ENCODE results near the gene SLCO2A1.
A peak's percentile ranks its signal among the peaks of the same experiment; 100 is the strongest.
"Not testable (repeated sequence)": the region's sequence is repeated elsewhere in the genome, so short reads cannot be mapped to it uniquely, and the experiment has no call there.

SLCO2A1 gene

DNA sequence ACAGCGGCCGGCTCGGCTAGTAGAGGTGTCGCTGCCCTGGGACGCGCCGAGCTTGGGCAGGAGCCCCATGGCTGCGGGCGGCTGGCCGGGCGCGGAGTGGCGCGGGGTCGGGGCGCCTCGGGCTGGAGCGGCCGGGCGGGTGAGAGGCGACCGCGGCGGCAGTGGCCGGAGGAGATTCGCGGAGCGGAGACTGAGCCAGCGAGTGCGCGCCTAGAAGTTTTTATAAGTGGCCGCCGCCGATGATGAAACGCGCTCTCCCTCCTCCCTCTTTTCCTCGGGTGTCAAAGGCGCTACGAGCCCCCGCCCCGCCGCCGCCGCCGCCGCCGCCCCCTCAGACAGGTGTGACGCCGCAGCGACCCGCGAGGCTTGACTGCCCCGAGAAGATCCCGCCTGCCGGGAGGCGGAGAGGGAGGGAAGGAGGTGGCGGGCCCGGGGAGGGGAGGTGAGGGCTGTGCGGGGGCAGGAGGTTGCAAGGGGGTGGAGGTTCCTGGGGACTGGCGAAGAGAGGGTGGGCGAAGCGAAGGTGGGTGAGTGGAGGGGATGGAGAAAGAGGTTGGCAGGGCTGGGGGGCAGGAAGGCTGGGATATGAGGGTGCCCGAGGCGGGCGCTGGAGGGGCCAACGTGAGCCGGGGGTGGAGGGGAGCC is at the start of gene SLCO2A1:
Gene SLCO2A1, minus strand, starts transcription at position 192 of the 645 bp plus-strand sequence. Its CDS starts 123 bp downstream, at position 69.
- DNase-seq = peak; percentile 5

DNA sequence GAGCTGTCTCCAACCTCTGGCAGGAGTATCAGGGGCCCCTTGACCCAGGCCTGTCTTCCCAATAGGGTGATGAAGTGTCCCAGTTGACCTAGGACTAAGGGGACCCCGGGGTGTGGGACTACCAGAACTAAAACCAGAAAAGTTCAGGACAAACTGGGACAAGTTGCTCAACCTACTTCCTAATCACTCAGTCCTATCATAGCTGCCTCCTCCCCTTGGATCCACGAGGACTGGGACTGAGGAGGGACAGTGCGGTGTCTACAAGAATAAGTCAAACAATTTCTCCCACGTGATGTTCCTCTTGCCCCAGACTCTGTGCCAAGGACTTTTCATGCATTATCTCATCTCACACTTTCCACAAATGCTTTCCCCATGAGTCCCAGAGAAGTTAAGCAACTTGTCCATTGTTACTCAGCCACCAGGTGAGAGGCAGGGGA is 49.4 kb upstream of the SLCO2A1 start:
- no peak for DNase-seq

DNA sequence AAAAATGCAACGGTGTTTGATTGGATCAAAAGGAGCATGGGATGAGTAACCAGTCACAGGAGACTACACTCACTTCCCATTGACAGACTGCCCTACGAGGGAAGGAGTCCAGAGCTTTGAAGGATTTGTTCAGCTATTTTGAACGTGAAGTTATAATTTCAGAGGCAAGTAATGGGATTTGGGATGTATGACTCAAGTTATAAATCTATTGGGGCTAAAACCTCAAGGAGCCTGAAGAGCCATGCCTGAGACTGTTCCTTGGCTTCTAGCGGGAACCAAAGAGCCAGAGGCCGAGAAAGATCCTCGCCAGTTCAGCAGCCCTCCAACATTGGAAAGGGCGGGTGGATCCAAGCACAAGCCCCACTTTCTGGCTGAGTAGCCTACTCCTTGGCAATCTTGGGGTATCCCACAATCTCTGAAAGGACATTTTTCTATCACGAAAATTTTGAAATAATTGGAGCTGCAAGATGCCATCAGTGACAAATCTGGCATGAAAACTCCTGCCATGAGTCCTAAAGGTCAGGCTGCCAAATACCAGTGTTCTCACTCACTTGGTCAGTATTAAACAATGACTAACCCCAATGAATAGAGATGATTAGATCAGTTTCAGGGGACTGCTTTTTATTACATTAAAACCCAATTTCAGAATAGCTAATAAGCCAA is 48.6 kb upstream of the SLCO2A1 start:
- no peak for DNase-seq

DNA sequence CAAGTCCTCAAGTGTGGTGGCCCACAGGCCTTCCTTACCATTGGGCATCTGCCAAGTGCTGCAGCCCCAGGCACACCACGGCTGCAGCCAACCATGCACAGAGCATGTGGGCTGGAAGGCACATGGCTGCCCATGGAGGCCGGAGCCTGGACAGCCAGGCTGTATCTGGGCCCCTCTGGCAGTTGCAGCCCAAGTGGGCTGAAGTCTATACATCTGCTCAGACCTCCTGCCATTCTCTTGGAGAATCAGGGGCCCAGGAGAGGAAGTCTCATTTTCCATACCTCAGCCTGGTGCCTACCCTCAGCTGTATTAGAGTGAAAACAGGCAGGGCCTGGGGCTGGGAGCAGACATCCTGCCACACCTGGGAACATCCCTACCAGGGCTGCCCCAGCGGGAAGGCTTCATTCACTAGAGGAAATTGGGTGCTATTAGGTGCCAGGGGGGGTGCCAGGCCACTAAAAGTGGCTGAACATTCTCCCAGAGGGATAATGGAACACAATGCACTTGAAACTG is 48.0 kb upstream of the SLCO2A1 start:
- DNase-seq = no peak

DNA sequence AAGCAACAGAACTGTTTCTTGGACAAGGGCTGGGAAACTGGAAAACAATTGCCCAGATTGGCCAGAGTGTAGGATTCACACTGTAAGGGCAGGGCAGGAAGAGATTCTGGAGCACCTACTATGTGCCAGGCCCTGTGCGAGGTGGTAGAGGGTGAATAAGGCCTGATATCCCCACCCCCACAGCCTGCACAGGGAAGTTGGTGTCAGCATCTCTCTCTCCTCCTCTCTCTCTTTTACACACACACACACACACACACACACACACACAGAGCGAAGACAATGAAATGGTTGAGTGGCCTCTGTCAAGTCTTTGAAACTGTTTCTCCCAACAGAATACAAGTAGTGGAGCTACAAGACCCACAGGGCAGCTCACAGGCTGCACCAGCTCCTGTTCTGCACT is 47.1 kb upstream of the SLCO2A1 start:
- no peak for DNase-seq

DNA sequence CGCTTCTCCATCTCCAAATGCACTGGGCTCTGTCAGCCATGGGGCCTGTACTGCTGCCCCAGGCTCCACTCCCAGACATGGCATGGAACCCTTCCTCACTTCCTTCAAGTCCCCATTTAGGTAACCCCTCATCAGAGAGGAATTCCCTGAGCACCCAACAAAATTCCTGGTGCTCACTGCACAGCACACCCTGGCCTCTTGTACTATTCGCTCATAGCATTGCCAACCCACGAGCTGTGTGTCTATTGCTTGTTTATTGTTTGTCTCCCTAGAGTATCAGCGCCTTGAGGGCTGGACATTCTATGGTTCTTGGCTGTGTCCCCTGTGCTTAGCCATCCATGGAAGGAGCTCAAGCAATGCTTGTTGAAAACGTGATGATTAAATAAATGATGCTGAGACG is 46.1 kb upstream of the SLCO2A1 start:
- DNase-seq = no peak

DNA sequence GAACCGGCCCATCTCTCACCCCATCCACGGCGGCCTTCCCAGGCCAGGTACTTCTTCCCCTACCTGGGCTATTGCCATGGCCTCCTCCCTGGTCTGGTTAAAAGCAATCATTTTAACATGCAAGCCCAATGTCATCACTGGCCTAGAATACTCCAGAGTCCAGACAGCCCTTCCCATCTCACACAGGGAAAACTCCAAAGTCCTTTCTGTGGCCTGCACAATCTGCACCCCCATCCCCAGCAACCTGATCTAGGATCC is 45.8 kb upstream of the SLCO2A1 start:
- DNase-seq = no peak

DNA sequence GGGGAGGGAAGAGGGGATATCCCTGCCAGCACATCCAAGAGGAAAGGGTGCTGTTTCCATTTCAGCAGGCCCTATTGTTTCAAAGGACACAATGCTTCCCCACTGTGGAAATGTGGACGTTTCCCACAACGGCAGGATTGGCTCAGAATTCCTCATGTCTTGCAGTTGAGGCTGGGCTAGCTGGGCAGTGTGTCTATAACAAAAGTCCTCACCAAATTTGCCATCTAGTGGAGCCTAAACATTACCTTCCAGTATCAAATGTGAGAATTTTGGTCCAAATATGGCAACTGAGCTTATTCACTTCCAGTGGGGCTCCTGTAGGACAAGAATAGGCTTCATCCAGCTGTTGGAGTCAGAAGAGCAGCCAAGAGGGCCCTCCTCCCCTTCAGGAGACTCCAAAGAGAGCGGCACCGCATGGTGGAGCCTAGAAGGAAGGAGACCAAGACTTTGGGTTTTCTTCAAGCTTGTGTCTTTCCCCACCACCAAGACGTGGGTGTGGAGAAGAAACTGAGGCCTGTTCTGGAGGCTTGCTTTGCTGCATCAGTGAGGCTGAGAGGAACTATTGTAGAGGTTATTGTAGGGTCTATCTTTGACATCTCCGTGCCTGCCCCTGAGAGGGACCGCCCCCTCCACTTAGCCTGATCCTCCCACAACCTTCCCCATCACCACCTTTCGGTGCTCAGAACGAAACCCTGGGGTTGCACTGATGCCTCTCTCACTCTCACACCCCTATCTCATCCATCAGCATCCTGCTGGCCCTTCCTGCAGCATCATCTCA is 45.3 kb upstream of the SLCO2A1 start:
- no peak for DNase-seq

DNA sequence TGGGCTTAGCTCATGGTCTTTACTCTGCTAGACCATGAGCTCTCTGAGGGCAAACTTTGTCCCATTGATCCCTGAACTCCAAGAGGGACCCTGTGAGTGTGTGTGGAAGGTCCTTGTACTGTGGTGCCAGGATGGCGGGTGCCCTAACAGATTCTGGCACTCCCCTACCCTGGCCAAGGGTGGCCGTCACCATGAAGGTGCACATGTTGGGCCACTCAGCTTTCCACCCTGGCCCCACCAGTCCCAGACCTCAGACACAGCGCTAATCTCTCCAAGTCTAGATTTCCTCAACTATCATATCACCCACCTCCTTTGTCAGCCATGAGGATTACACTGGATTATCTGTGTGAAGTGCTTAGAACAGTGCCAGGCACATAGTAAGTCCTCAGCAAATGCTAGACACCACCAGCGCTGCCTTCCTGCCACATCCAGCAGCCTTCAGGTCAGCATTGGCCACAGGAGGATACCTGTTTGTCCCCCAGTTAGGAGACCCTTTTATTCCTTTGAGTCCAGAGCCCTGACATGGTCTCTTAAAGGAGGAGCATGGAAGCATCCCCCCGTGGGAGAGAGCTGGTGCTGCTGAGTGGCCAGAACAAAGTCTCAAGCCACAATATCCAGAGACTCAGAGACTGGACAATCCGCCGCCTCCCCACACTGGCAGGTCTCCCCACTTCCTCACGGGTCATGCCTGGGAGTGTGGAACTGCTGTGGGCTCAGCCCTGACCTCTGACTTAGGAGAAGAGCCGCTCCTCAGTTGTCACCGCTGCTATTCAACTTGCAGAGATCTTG is 44.5 kb upstream of the SLCO2A1 start:
- DNase-seq = no peak

DNA sequence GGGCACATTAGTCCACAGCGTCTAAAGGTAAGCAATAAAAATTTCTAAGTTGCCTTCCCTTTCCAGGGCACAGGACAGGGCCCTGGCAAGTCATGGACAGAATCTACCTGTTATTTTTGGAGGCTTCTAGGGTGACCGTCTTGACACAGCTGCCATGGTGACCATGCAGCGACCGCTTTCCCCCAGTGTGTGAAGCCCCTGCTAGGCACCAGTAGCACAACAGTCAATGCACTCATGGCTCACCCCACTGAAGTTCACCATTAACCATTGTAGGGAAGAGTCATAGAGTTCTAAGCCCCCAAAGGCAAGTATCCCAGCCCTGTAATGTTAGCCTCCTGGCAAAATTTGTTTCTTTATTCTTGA is 43.8 kb upstream of the SLCO2A1 start:
- DNase-seq = no peak

DNA sequence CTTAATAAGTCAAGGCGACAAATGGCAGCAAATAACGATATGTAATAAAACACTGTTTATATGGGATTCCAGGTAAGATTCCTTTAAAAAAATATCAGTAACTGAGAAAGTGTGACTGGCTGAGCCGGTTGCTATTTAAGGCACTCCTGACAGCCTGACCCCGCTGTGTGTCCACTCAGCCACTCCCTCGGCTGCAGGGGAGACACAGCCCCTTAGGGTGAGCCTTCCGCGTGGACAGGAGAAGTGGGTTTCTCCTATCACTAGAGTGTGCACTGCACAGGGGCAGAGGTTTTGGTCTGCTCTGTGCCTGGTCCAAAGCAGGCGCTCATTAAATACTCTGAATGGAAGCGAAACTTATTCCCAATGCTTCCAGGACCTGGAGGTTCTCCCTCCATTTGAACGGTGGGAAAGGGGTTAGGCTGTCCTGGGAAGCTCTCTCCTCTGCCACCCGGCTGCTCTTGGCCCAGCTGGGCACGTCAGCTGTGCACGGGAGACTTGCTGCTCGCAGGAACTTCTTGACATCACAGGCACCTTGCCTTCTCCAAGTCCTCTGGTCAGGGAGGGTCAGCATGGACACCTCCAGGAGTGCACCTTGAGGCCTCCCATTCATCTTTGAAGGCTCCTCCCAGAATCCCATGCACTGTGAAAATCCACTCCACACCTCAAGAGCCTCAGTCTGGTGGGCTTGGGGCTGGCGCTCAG is 43.3 kb upstream of the SLCO2A1 start:
- no peak for DNase-seq

DNA sequence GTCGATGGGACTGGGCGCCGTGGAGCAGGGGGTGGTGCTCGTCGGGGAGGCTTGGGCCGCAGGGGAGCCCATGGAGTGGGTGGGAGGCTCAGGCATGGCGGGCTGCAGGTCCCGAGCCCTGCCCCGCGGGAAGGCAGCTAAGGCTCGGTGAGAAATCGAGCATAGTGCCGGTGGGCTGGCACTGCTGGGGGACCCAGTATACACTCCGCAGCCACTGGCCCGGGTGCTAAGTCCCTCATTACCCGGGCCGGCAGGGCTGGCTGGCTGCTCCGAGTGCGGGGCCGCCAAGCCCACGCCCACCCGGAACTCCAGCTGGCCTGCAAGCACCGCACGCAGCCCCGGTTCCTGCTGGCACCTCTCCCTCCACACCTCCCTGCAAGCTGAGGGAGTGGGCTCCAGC is 40.6 kb upstream of the SLCO2A1 start:
- DNase-seq = not testable (repeated sequence)

DNA sequence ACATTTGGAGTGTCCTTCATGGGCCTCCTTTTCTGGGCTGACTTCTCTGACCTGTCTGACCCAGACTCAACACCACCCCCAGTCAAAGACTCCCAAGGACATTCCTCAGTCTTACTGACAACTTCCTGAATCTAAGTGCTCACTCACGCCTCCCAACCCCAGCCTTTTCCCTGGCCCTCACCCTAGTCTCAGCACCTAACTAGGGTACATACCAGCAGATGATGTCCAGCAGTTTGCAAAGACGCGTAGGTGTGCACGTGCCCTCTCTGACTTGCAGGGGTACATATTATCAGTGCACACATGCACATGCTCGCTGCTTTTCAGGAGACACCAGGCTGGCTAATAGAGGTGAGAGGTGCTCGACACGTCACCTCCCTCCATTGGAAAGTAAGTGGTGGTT is 38.7 kb upstream of the SLCO2A1 start:
- DNase-seq = no peak

DNA sequence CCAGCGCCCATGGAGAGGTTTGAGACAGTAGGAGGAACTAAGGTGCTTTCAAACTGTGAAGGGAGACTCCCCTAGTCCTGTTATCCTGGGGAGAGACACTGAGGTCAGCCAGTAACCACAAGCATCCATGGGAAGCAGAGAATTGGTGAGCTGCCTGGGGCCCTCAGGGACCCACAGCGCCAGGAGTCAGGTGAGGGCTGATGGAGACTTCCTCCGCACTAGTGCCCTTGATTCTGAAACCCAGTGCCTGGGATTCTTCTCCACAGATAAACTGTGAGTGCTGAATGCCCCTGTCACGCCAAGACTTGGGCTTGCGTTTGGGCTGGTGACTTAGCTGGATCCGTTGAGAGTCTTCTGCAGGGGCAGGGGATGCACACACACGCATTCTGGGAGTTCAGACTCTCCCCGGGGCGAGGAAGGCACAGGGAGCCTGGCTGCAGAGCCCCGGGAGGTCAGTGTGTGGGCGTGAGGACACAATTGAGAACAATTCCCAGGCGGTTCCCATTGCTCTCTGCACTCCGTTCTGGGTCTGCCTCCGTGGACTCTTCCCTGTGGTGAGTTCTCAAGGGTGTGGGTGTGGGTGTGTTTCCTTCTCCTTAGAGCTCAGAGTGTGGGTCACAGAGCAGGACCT is 37.9 kb upstream of the SLCO2A1 start:
- no peak for DNase-seq

DNA sequence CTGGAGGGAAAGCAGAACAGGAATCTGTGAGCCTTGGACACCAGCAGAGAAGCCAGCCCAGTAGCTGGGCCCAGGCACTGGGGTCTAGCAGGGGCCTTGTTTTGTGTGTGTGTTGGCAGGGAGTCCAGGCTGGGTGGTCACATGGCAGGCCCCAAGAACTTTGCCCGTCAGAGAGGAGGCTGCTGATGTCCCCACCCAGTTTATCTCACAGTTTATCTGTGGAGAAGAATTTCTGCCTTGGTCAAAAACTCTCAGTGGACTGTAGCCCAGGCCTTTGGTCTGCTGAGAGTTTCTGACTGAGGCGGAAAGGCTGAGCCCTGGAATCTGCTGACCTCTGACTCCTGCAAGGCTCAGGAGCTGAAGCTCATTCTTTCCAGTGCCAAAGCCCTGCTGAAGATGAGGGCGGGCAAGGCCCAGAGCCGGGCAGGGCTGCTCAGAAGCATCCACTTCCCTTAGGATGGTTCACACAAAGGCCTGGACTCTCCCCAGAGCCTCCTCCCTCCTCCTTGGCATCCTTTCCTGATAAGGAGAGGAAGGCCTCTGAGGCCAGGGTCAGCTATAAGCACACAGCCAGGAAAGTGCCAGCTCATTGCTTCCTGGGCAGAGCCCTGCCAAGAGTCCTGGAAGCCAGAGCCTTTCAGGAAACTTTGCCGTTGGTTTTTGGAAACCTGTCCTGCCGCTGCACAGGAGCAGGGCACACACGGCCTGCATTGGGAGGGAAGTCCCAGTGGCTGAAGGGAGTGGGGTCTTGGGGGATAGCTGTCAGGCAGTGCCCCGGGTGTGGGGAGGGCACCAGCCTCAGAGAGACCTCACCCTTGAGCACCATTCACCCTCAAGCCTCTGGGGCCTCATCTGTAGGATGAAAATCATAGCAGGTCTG is 37.2 kb upstream of the SLCO2A1 start:
- no peak for DNase-seq

DNA sequence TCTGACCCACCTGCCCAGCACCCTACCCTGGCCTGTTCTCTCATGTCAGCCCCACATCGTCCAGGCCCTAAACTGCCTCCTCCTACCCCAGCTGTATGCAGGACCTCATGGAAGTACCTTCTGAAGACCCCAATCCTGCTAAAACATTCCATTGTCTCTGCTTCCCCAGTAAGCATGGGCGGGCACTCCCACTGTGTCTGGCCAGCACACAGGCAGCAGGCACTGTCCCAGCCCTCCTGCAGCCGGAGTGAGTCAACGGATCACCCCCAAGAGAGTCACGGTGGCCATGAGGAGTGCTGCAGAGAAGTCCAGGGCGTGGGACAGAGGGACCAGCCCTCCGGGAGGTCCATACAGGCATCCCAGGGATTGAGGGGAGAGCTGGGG is 36.4 kb upstream of the SLCO2A1 start:
- DNase-seq = no peak

DNA sequence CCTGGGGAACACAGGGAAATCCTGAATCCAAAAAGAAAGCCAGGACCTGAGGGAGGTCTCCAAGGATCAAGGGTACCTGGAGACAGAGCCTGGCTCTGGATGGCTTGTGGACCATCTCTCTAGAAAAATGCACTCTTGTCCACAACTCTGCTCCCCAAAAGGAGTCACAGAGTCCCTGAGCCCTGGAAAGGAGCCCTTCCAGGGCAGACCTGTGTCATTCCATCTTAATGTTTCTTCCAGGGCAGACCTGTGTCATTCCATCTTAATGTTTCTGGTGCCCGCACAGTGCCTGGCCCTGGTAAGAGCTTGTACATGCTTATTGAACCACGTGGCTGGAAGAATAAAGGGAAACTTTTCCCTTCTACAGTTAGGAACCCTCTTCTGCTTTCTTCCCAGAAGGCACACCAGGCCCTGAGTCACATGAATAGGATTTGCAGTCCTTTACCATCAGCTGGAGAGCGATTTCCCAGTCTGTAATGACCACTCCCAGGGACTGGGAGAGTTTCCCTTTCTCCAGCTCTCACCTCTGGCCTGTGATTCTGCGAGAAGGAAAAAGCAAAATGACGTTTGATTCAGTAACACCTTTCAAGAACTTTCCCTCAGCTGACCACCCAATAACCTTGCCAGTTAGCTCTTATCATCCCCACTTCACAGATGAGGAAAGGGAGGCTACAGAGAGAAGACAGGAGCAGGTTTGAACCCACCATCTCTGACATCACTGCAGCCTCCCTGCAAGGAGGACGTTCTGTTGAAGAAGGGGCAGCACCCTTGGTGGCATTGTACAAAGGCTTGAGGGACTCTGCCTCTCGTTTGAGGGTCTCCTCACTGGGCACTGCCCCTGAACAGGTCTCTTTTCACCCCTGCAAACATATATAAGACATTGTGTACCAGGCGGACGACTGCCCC is 35.8 kb upstream of the SLCO2A1 start:
- no peak for DNase-seq

DNA sequence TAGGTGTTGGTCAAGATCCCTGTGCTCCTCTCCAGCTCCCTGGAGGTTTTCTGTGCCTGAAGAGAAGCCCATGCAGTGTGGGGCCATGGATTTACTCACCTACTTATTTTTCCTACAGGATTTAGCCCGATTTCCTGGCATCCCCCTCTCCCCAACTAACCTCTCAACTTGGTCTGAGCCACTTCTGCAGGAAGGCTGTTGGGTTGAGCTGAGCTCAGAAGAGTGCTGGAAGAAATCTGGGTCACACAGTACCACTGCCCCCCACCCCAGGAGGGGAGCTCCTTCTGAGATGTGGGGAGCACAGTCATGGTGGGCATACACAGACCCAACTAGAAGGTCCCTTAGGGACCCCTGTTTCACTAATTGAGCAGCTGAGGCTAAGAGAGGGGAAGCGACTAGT is 34.4 kb upstream of the SLCO2A1 start:
- no peak for DNase-seq

DNA sequence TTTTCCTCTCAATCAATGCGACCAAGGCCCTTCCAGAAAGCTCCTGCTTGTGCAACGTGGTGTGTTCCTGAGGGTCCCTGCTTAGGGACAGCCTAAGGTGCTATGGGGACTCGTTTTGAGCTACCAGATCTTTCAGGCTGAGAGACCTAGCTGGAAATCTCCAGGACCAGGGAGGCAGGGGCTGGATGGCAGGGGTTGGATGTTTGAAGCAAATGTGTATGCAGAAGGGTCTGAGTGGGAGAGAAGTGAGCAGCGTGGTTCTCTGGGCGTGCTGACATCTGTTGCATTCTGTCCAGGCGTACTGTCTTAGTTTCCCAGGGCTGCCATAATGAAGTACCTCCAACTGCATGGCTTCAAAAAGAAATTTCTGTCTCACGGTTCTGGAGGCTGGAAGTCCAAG is 31.7 kb upstream of the SLCO2A1 start:
- DNase-seq = no peak
